ENCODE data around the gene CHN2.

CHN2 gene

DNA sequence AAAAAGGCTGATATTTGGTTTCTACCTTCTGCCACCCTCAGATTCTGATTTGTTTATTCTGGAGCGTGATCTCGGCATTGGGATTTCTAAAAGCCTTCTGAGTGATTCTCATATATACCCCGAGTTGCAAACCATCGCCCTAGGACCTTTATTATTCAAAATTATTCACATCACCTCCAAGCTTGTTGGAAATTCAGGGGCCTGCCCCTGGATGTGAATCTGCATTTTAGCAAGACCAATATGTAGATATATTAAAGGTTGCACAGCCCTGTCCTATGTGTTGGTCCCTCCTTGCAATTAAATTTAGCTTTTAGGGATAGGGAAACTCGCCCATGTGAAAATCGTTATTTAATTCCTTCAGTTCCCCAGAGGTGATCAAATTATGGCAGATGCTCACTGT is 9.0 kb upstream of the CHN2 start:
- DNase-seq (ENCODE audit: low read depth), result no peak
- TF ChIP-seq CTCF (conservative IDR thresholded peaks at IDR 0.05; ENCODE audit: low read depth, low read length), result no peak
- H3K4me3 ChIP-seq (ENCODE audit: low read length), result no peak overlapping the region

DNA sequence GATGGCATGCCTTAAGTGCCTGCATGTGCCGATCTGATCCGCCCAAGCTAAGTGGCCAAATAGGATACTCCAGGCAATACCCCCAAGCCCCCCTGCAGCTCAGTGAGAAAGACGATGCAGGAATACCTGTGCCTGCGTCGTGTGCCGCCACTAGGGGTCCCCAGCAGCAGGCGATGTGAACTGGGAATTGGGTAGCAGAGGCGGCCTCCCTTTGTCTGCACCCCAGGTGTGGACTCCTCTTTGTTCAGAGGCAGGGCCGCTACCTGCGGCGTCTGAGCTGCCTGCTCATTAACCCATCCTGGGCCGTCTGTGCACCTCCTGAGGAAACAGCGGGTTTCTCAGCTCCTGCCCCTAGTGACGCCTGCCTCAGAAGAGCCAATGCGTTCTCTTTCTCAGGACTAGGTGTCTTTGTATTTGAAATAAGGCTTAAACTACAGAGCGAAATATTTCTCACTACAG is 4.8 kb upstream of the CHN2 start:
- H3K4me3 ChIP-seq (ENCODE audit: low read length), result no peak overlapping the region
- TF ChIP-seq CTCF (conservative IDR thresholded peaks at IDR 0.05; ENCODE audit: low read depth, low read length), result peak; percentile 93
- no peak for DNase-seq (ENCODE audit: low read depth)

DNA sequence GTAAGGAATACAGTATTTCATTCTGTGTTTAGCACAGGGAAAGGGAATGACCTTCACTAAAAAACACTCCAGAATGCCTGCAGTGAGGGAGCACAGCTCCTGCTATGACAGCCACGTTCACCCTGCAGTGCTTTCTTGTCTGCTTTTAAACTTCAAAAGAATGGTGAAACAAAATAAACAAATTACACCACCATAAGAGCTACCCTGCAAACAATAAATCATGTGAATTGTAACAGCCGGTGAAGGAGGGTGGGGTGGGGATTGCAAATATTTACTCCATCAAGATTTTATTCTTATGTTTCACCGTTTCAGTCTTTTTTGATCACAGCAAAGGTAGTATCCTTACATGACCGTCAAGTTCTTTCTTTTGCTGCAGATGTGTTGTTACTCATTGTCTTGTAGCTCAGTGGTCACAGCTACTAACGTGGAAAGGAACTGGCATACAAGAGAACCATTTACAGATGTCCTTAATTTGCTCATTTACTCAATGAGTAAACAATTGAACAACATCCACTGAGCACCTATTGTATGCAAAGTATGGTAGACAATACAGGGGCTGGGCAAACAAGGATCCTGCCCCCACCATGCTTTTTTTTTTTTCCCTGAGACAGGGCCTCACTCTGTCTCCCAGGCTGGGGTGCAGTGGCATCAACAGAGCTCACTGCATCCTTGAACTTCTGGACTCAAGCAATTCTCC is 4.1 kb upstream of the CHN2 start:
- no peak for DNase-seq (ENCODE audit: low read depth)
- no peak for TF ChIP-seq CTCF (conservative IDR thresholded peaks at IDR 0.05; ENCODE audit: low read depth, low read length)
- H3K4me3 ChIP-seq (ENCODE audit: low read length), result no peak overlapping the region

- TF ChIP-seq CTCF (conservative IDR thresholded peaks at IDR 0.05; ENCODE audit: low read depth, low read length), result no peak
- no peak for DNase-seq (ENCODE audit: low read depth)
- H3K4me3 ChIP-seq (ENCODE audit: low read length), result no peak overlapping the region
These were observed 2.3 kb upstream of the CHN2 start for GRCh38 chr7:29192323-29192722.

- DNase-seq (ENCODE audit: low read depth), result no peak
- H3K4me3 ChIP-seq (ENCODE audit: low read length), result no peak overlapping the region
- no peak for TF ChIP-seq CTCF (conservative IDR thresholded peaks at IDR 0.05; ENCODE audit: low read depth, low read length)
These were observed 1.8 kb upstream of the CHN2 start for GRCh38 chr7:29192811-29193210.

- no peak overlapping the region for H3K4me3 ChIP-seq (ENCODE audit: low read length)
- DNase-seq (ENCODE audit: low read depth), result no peak
- no peak for TF ChIP-seq CTCF (conservative IDR thresholded peaks at IDR 0.05; ENCODE audit: low read depth, low read length)
These were observed 1.0 kb upstream of the CHN2 start for GRCh38 chr7:29193316-29194205.
